ENCODE data around the gene PFKFB2. TPM values are rescaled to one million over a fixed set of nuclear protein-coding genes. Genes with fewer than 3 reads are reported as not detected.

The PFKFB2 gene
- total RNA-seq, 1 donor from 2014 or later: 49.9 TPM

- Histone ChIP-seq H3K27me3 (no peaks in the 10 kb centered on the region), H3K4me3 (no peak overlapping the region), H3K27ac (no peak overlapping the region), H3K9me3 (no peaks in the 10 kb centered on the region), H3K4me1 (no peaks in the 10 kb centered on the region), H3K36me3 (no peaks in the 10 kb centered on the region)
- TF ChIP-seq CTCF (IDR thresholded peaks at IDR 0.05): no peak
- ATAC-seq: no peak
- intact Hi-C loops (cut with DNase I): no loop called here
- DNase-seq: no peak
Measured at GRCh38 chr1:207101720-207102119, 48.6 kb downstream of the PFKFB2 start.

GRCh38 chr1:207102146-207102545 is 49.1 kb downstream of the PFKFB2 start:
- DNase-seq (no peak), ATAC-seq (no peak)
- Histone ChIP-seq H3K27ac (no peak overlapping the region), H3K4me1 (no peaks in the 10 kb centered on the region), H3K36me3 (no peaks in the 10 kb centered on the region), H3K27me3 (no peaks in the 10 kb centered on the region), H3K9me3 (no peaks in the 10 kb centered on the region), H3K4me3 (no peak overlapping the region)
- TF ChIP-seq CTCF (IDR thresholded peaks at IDR 0.05): no peak
- intact Hi-C loops (cut with DNase I): no loop called here

GRCh38 chr1:207102659-207103058 is 49.6 kb downstream of the PFKFB2 start:
- H3K4me1 ChIP-seq: no peaks in the 10 kb centered on the region
- intact Hi-C loops (cut with DNase I): no loop called here
- ATAC-seq (no peak), DNase-seq (no peak)
- no peaks in the 10 kb centered on the region for H3K36me3 ChIP-seq
- no peaks in the 10 kb centered on the region for H3K9me3 ChIP-seq
- no peaks in the 10 kb centered on the region for H3K27me3 ChIP-seq
- no peak overlapping the region for H3K4me3 ChIP-seq
- TF ChIP-seq CTCF (IDR thresholded peaks at IDR 0.05): no peak
- no peak overlapping the region for H3K27ac ChIP-seq

GRCh38 chr1:207103892-207104373 is 50.9 kb downstream of the PFKFB2 start, which contains the start of gene C4BPA:
Gene C4BPA (plus strand): TSS chr1:207104233. CDS start chr1:207113026, 8,793 bp downstream.
- no peaks in the 10 kb centered on the region for H3K27me3 ChIP-seq
- H3K27ac ChIP-seq: no peak within 1 kb of the TSS
- no peaks in the 10 kb centered on the region for H3K4me1 ChIP-seq
- DNase-seq: no peak
- no peak for TF ChIP-seq CTCF (IDR thresholded peaks at IDR 0.05)
- intact Hi-C loops (cut with DNase I): no loop called here
- peak within 1 kb of the TSS; percentile 37 for H3K4me3 ChIP-seq
- no peaks in the 10 kb centered on the region for H3K9me3 ChIP-seq
- ATAC-seq: peak; percentile 90
- no peaks in the 10 kb centered on the region for H3K36me3 ChIP-seq

GRCh38 chr1:207109004-207109403 is 55.9 kb downstream of the PFKFB2 start:
- DNase-seq: no peak
- Histone ChIP-seq H3K4me3 (no peak overlapping the region), H3K36me3 (no peaks in the 10 kb centered on the region), H3K4me1 (no peaks in the 10 kb centered on the region), H3K27ac (no peak overlapping the region), H3K27me3 (no peaks in the 10 kb centered on the region), H3K9me3 (no peaks in the 10 kb centered on the region)
- ATAC-seq: no peak
- intact Hi-C loops (cut with DNase I): no loop called here
- no peak for TF ChIP-seq CTCF (IDR thresholded peaks at IDR 0.05)

Measured in upper lobe of right lung (tissue), 1 donor.